Activated CD8-positive, alpha-beta memory T cell treated with anti-CD3 and anti-CD28 coated beads, Interleukin-2, amount 50 U/mL, for 1 hour (primary cell): ENCODE measurements around the gene TSEN15.

Experiments used
- DNase-seq: peaks from one replicate; pipeline ENCODE4 v3.0.0-alpha.2; 2020; ENCODE audit errors: extremely low read depth

TSEN15 gene

GRCh38 chr1:184051485-184052193, at the start of gene TSEN15:
TSEN15 (plus strand) TSS chr1:184051730; CDS start chr1:184051756, 26 bp downstream.
- DNase-seq, result peak; percentile 23

DNA sequence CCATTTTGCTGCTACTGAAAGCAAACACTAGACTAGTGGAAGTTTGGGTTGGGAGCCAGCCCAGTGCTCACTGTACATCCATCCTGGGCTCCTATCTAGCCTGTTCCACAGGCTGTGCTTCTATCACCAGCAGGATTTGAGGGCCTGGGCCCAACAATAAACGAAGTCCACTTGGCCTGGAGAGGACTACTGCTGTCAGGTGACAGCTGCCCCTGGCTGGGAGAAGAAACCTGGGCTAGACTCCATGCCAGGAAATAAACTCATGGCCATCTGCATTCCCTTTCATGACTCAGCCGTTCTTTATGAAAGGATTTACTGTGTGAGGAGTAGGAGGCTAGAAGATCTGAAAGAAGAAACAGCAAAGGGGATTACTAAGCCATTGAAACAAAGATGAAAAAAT, 49.5 kb upstream of the TSEN15 start:
- DNase-seq, result no peak

DNA sequence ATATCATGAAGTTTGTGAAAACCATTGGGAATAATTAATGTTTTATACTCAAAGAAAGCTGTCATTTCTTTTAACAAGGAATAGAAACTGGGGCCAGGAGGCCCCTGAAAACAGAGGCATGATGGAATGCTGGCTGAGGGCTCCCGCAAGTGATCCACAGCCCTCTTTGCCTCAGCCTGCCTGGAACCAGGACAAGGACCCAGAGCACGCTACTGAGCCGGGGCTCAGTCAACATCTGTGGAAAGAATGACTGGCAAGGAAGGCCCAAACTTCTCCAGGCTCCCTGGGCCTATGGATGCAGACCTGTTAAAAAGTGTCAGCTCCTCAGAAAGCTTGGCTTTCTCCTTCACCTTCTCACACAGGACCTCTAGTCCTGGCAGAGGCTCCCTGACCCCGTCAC, 46.6 kb upstream of the TSEN15 start:
- no peak for DNase-seq

- DNase-seq, result no peak
These were observed 46.0 kb upstream of the TSEN15 start for GRCh38 chr1:184005506-184005905.

- DNase-seq, result no peak
These were observed 40.7 kb upstream of the TSEN15 start for GRCh38 chr1:184010788-184011187.

DNA sequence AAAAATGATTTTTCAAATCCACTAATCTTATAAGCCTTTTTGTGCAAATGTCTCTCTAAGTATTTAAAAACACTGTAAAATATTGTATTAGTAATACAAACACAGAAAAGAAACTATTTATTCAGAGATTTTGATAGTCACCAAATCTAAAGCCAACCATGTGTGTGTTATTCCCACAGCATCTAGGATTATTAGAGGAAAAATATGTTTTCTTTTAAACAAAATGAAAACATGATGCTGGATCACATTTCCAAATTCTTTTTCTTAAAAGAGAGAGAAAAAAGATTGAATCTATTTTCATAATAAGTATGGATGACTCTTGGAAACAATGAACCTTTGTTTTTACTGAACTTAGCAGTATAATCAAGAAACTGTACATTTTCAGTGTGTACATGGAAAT, 39.3 kb upstream of the TSEN15 start:
- no peak for DNase-seq

DNA sequence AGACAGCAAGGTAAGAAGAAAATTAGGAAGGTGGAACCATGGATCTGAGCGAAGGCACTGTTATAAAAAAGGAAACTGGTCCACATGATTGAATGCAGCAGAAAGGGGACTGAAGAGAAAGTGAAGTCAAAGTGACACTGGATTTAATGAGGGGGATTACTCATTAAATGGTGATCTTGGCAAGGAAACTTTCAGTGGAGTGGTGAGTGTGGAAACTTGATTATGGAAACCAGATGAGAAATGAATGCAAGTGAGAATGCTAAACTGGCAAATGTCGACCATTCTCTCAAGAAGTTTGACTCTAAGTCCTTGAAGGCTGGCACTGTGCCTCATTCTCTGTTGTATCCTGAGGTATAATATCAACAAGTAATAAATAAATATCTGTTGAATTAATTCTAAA, 37.3 kb upstream of the TSEN15 start:
- DNase-seq, result no peak

DNA sequence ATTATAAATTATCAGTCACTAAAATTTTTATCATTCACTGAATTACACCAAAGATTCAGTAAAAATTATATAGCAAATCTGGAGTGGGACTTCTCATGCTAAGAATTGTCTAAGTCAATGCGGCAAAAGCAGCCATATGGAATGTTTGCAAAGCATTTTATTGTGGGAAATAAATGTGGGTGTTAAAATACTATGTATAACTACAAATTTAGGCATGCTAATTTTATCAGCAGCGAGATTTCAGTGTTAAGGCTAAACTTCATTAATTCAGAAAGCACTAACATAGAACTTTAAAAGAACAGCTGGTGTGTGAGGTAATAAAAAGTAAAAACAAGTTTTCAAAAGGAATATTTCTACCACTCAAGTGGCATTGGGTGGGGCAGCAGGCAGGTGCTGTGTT, 35.4 kb upstream of the TSEN15 start:
- no peak for DNase-seq

- no peak for DNase-seq
These were observed 34.2 kb upstream of the TSEN15 start for GRCh38 chr1:184017306-184017705.

DNA sequence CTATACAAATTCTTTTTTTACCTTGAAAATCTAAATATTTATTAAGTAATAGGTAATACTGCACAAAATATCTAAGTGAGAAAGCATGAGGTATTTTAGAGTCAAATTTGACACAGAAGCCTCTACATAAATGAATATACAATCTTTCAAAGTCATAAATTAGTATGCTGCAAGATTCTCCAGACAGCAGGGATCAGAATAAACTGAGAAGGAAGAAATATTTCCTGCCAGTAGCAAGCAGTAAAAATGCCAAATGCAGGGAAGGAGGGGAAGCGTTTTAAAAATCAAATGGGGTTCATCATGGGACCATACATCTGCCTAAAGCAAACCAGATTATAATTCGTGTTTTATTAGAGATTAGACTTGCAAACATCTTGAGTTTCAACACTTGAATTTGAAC, 32.9 kb upstream of the TSEN15 start:
- DNase-seq, result no peak

DNA sequence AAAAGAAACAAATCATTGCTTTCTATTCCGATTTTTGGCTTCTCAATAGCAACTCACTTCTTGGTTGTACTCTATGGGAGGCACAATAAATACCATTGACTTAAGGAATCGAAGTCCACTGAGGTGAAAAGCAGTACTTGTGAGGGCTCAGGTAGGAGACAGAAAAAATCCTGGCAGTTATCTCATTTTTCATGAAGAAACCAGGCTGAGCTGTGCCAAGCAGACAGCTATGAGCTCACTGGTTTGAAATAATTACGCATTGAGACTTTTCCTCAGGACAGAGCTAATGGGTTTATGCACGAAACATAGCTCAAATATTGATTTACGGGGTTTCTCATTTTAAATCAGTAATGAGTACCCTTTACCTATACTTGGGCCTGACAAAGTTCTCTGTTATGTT, 32.5 kb upstream of the TSEN15 start:
- no peak for DNase-seq

GRCh38 chr1:184019506-184019905, 32.0 kb upstream of the TSEN15 start:
- DNase-seq, result no peak

DNA sequence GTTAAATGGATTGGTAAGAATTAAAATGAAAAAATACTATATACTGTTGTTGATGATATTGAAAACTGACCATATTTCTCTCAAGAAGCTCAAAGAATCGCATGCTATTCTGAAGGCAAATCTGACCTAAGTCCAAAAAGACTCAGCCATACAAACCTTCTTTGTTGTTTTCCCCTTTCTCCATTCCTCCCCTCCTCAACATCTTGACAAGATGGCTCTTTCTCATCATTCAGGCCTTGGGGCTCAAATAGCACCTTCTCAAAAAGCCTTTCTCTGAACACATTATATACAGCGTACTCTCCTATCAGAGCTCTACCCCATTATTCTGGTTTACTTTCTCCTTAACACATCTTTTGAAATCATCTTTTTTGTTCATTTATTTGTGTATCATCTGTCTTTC, 31.2 kb upstream of the TSEN15 start:
- no peak for DNase-seq

DNA sequence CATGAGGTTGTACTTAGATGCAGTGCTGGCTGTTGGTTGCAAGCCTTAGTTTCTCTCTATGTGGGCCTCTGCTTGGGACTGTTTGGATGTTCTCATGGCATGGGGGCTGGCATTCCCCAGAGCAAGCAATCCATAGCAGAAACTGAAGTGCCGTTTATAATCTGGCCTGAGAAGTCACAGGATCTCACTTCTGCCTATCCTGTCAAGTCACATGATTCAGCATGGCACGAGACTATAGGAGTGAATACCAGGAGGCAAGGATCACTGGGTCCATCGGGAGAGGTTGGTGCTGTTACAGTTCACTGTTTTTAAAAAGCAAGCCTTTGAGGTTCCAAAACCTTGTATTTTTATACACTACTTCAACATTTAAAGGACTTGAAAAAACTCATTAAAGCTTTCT, 30.7 kb upstream of the TSEN15 start:
- no peak for DNase-seq

- DNase-seq, result no peak
These were observed 29.8 kb upstream of the TSEN15 start for GRCh38 chr1:184021728-184022127.

- DNase-seq, result no peak
These were observed 28.9 kb upstream of the TSEN15 start for GRCh38 chr1:184022668-184023067.

- DNase-seq, result no peak
These were observed 28.4 kb upstream of the TSEN15 start for GRCh38 chr1:184023171-184023570.

DNA sequence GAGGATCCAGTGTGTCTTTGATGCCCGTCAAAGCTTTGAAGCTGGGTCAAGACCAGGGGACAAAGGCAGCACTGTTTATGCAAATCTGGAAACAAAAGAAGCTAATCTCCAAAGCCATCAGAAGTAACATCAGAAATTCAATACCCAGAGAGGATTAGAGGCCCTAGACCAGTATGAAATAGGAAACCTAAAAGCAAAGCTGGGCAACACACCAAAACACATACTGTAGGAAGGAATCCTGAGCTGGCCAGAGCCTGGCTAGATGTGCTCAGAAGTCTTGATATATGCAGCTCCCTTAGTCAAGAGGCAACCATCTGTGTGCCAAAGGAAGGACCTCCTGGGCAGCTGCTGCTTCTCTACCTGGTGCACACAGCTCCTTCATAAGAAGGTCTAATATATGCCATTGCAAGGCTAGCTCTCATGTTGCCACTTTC, 26.3 kb upstream of the TSEN15 start:
- no peak for DNase-seq

DNA sequence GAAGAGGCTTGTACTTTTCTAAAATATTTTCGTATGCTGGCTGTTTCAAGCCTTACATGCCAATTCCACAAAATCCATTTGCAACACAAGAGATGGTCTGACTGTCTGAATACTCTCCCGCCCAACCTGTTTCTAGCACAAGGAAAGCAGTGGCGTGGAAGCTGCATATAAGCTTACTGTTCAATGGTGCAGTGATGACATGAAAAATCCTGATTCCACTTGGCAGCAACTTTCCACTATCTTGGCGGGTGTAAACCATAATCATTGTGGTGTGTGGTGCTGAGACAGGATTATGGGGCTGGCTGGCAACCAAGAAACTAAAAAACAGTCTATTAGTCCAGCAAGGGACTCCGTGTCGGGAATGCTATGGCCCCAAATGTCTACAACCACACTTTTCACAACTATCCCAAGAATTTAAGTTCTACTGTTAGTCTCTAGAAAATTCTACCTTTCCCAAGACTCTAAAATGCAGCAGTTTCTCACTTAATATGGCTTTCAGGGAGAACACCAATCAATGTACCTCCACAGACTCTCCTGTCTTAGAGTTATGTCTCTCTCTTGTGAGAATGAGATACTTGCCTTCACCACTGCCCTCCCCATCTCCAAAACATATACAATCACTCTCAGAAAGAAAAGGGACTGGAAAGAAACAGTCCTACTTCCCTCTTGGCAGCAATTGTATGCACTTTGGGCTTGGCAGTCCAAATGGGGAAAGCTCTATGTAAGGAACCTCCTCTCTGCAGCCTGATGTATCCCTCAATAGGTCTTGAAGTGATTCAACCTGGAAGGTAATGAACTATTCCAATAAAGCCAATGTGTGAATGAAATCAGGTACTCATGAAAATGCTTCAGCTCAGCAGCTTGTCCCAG, 23.5 kb upstream of the TSEN15 start:
- DNase-seq, result no peak

- no peak for DNase-seq
These were observed 22.5 kb upstream of the TSEN15 start for GRCh38 chr1:184028854-184029623.

GRCh38 chr1:184030433-184031091, 21.0 kb upstream of the TSEN15 start:
- no peak for DNase-seq

- no peak for DNase-seq
These were observed 20.5 kb upstream of the TSEN15 start for GRCh38 chr1:184031092-184031408.
